HG03039 (cell line): ENCODE results near the gene CACNA1C.

ENCODE experiments used
- ATAC-seq: cut with Tn5 transposase; IDR thresholded peaks from one replicate; pipeline ENCODE4 v1.9.1; 2021; ENCODE audit warnings: mild to moderate bottlenecking, moderate library complexity; ENCODE audit not compliant: unreplicated experiment

Gene CACNA1C

DNA sequence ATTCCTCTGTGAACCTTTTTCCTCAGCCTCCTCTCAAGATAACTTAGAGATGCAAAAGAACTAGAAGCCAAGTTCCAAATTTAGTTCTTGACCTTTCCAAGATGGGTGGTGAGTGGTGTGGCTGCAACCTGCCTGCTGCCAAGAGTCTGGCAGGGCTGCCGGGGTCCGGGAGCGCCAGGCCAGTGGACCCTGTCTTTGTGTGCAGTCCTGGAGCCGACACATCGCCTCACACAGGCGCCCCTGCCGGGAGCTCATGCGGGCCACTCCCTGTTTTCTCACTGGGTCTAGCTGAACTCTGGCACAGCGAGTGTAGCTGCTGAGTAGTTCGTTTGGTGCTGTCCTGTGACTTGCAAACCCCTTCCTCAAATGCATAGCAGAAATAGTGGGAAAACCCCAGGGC, 84.9 kb downstream of the CACNA1C start:
- ATAC-seq = no peak

DNA sequence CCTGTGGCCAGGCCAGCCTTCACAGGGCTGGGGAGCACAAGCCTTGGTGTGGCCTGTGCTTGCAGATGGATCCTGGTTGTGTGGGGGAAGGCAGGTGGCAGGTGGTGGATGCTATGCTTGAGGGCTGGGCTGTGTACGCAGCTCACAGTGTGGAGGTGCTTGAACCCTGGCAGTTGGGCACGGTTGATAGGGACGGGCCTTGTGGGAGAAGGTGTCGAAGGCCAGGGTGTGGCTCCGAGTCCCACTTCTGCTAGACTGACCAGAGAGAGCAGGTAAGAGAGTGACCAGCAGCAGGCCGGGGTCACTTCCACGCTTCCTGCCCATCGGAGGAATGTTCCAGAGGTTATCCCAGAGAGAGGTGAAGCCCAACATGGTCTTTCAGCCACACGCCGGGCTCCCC, 85.5 kb downstream of the CACNA1C start:
- ATAC-seq = no peak

GRCh38 chr12:2138871-2139308, 86.1 kb downstream of the CACNA1C start:
- ATAC-seq = no peak

- no peak for ATAC-seq
Measured at GRCh38 chr12:2139651-2140050, 86.9 kb downstream of the CACNA1C start.

DNA sequence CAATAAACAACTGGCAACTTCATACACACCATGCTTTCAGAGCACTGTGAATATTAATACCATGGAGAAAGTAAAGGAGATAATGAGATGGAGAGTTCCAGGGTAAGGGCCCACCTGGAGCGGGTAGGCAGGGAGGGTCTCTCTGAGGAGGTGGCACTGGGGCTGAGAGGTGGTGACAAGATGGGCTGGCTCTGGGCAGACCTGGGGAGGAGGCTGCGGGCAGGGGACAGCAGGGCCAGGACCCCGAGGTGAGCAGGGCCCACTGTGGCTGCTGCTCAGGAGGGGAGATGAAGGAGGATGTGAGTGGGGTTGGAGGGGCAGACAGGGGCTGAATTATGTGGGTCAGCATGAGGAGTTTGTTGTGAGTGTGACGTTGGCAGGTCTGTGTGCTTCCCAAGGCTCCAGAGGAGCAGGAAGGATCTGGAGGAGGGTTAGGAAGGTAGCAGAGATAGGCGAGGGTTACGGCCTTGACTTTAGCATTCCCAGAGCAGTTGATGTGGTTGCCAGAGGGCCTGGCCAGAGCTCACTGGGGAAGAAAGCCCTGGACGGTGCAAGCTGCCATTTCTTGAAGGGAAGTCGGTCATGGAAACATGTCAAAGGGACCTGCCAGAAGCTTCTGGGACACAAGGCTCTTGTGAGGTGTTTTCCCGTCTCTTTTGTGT, 88.2 kb downstream of the CACNA1C start:
- no peak for ATAC-seq

GRCh38 chr12:2142068-2142467, 89.3 kb downstream of the CACNA1C start:
- no peak for ATAC-seq

DNA sequence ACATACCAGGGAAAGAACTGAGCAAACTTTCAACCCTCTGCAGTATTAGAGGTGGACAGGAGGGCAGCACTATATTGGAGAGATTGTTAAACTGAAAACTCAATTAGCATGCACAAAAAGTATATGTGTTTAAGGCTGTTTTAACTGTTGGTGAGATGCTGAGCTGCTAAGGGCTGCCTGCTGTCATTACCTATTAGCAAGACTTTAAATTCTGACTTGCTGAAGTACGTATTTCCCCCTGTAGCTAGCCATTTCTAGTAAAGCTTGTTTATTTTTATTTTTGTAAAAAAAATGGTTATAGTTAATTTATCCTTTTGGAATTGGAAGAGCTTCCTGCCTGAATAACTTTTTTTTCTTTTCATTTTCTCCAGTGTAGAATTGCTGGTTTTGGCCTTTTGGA, 92.2 kb downstream of the CACNA1C start:
- ATAC-seq = no peak

- no peak for ATAC-seq
Measured at GRCh38 chr12:2145433-2145998, 92.7 kb downstream of the CACNA1C start.

- ATAC-seq = no peak
Measured at GRCh38 chr12:2147335-2147734, 94.5 kb downstream of the CACNA1C start.

DNA sequence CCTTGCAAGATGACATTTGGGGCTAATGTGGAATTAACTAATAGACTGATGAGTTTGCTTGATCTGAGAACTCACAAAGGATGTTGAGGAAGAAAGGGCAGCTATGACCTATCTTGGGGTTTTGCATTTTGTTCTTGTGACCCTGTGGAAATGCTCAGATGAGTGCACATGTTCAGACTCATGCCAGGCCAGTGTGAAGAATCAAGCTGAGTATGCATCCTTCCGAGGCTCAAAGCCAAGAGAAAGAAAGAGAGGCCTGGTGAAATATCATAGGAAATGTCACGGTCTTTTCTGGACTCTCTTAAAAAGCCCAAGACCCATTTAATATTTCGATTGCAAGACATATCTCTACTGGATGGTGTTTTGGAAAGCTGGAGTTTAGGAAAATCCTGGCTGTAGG, 96.3 kb downstream of the CACNA1C start:
- no peak for ATAC-seq

- no peak for ATAC-seq
Measured at GRCh38 chr12:2150833-2151232, 98.0 kb downstream of the CACNA1C start.

DNA sequence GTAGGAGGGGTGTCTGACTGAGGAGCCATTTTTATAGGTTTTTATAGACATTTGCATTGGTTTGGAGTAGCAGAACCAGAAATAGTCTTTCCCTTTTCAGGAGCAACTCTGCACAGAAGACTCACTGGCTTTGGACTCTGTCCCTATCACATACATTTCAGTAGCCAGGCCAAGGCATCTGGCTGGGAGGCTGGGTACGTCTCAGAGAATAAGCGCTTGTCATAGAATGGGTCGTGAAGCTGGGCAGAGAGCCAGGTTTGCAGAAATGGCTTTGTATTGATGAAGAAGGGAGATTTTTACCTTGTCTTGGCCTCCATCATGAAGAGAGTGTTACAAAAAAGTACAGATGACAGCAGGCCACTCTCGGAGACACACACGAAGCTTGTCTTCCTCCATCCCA, 98.6 kb downstream of the CACNA1C start:
- no peak for ATAC-seq

DNA sequence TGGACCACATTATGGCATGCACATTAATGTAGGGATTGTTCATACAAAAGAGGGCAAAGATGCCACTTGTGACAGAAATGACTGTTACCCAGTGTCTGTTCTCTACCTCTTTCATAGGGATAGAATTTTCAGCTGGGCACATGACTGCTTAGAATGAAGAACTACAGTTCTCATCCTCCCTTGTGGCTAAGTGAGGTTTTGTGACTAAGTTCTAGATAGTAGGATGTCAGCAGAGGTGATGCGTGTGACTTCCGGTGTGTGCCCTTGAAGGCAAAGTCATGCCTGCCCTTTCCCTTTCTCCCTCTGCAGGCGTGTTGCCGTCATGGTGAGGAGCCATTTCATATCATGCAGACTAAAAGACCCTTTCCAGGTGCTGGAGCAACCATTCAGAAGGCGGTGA, 99.3 kb downstream of the CACNA1C start:
- ATAC-seq = no peak

GRCh38 chr12:2154050-2154449, 101.3 kb downstream of the CACNA1C start:
- no peak for ATAC-seq

DNA sequence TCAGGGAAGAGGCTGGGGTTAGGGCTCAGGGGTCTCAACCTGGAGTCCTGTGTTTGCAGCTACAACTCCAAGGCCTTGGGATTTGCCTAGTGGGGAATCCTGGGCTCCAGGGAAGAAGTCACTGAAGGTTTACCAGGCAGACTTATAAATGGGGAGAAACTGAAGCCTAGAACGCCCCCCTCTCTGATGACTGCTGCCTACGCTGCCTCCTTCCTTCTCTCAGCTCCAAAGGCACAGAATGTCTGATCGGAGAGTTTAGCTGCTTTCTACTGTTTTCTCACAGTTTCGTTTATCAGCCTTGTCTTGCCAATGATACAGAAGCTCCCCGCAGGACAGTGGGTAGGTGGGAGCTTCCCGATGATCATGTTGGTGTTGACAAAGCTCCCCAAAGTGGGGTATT, 101.7 kb downstream of the CACNA1C start:
- ATAC-seq = no peak

DNA sequence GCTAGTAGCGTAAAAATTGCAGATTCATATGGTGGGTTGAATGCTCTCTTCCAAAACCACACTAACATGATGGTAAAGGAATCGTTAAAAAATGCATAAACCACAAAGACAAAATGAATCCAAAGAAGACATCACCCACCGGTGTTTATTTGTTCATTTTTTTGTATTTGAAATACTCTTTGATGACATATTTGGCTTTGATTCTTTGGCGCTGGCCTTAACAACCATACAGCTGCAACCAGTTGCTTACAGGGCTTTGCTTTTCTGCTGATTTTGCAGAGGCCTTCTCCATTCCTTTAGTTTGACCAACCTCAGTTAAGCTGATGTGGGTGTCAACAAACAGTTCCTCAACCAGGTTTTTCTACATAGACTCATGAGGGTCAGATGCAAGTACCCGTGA, 103.5 kb downstream of the CACNA1C start:
- no peak for ATAC-seq

- ATAC-seq = no peak
Measured at GRCh38 chr12:2160043-2160442, 107.3 kb downstream of the CACNA1C start.

GRCh38 chr12:2161473-2161872, 108.7 kb downstream of the CACNA1C start:
- ATAC-seq = no peak

DNA sequence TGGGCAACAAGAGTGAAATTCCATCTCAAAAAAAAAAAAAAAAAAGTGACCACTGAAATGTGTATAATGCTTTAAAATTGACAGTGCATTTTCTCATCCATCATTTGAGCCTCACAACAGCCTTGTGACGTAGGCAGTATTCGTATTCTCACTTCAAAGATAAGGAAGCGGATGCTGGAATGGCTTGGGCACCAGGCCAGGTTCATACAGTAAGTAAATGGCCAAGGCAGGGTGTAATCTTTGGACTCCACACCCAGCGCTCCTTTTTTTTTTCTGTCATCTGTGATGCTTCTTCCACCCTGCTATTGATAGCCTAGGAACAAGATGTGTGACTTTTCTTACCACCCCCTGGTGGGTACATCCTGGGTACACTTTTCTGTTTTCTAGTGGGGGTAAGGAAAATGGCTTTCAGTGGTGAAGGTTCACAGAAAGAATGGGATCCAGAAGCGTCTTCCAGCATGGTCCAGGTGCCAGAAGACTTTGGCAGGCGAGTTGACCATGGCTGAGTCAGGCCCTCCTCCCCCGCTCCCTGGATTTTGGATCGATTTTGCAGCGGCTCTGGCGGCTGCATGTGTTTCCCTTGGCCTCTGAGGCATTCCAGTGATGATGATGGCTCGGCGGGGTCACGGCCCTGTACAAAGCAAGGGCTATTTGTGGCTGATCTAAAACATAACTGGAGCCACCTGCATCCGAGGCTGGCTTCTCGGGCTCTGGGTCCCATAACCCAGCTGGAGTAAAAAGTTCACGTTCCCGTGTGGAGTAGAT, 110.6 kb downstream of the CACNA1C start:
- no peak for ATAC-seq

DNA sequence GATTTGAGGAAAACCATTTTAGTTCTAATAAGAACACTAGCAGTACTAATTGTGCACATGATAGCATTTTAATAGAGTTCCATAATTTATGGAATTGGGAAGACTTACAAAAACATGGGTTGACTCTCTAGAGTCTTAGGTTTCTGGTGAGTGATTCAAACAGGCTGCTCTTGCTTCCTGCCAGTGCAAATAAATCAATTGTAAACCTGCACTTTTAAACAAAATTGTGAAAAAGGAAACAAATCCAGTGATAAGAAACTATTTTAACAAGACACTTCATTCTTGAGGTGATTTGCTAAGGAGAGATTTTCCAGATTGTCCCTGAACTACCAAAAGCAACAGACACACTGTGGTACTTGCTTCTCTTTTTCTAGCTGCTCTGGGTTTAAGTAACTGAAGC, 112.2 kb downstream of the CACNA1C start:
- ATAC-seq = no peak

GRCh38 chr12:2165927-2166326, 113.1 kb downstream of the CACNA1C start:
- no peak for ATAC-seq

- no peak for ATAC-seq
Measured at GRCh38 chr12:2166696-2167095, 113.9 kb downstream of the CACNA1C start.
